Stimulated activated CD4-positive, alpha-beta T cell treated with anti-CD3 and anti-CD28 coated beads, Interleukin-1b, Interleukin-23, amount 100 ng/mL, for 4 hours (primary cell): ENCODE measurements around the gene COL9A2.
"Not testable (repeated sequence)": the region's sequence is repeated elsewhere in the genome, so short reads cannot be mapped to it uniquely, and the experiment has no call there.

ENCODE experiments used
- DNase-seq, 2 donors: peaks; one replicate each; pipeline ENCODE4 v3.0.0-alpha.2; 2020; ENCODE audit warnings: low read depth in 2 of 2

Gene COL9A2

GRCh38 chr1:40316595-40317393, at the start of gene COL9A2:
Gene COL9A2, minus strand, starts transcription at chr1:40317286. Its CDS starts 89 bp downstream, at chr1:40317197.
- DNase-seq: peak; percentile 34 to 51

GRCh38 chr1:40363721-40364120, 46.6 kb upstream of the COL9A2 start:
- DNase-seq: no peak

GRCh38 chr1:40362699-40363098, 45.6 kb upstream of the COL9A2 start:
- DNase-seq: no peak

- DNase-seq: no peak
These were observed 45.1 kb upstream of the COL9A2 start for GRCh38 chr1:40362199-40362598.

- DNase-seq: no peak
These were observed 44.6 kb upstream of the COL9A2 start for GRCh38 chr1:40361637-40362036.

- DNase-seq: no peak
These were observed 44.1 kb upstream of the COL9A2 start for GRCh38 chr1:40361201-40361600.

GRCh38 chr1:40360631-40361030, 43.5 kb upstream of the COL9A2 start:
- no peak for DNase-seq

- DNase-seq: no peak
These were observed 40.5 kb upstream of the COL9A2 start for GRCh38 chr1:40357625-40358024.

- no peak for DNase-seq
These were observed 36.0 kb upstream of the COL9A2 start for GRCh38 chr1:40353082-40353481.

GRCh38 chr1:40352126-40352525, 35.0 kb upstream of the COL9A2 start:
- no peak for DNase-seq

GRCh38 chr1:40351124-40351523, 34.0 kb upstream of the COL9A2 start:
- DNase-seq: no peak

GRCh38 chr1:40350391-40350790, 33.3 kb upstream of the COL9A2 start:
- DNase-seq: no peak

- no peak for DNase-seq
These were observed 27.5 kb upstream of the COL9A2 start for GRCh38 chr1:40344597-40344996.

GRCh38 chr1:40342381-40342717, 25.3 kb upstream of the COL9A2 start:
- DNase-seq: not testable (repeated sequence)

GRCh38 chr1:40341491-40342380, 24.6 kb upstream of the COL9A2 start:
- DNase-seq: no peak

- DNase-seq: no peak
These were observed 22.6 kb upstream of the COL9A2 start for GRCh38 chr1:40339420-40340323.

GRCh38 chr1:40338745-40339419, 21.8 kb upstream of the COL9A2 start:
- DNase-seq: peak; percentile 86 to 88

GRCh38 chr1:40337443-40337842, 20.4 kb upstream of the COL9A2 start:
- DNase-seq: no peak

- DNase-seq: no peak
These were observed 15.6 kb upstream of the COL9A2 start for GRCh38 chr1:40332695-40333094.

- not testable (repeated sequence) for DNase-seq
These were observed 14.3 kb upstream of the COL9A2 start for GRCh38 chr1:40331403-40331802.

GRCh38 chr1:40318970-40319621, 2.0 kb upstream of the COL9A2 start:
- DNase-seq: no peak
